ENCODE results near the gene PANK2. TPM values are rescaled to one million over a fixed set of nuclear protein-coding genes. Genes with fewer than 3 reads are reported as not detected.

PANK2 gene
- total and polyA plus RNA-seq, 4 donors = 24.6 to 46.2 (median 34.4) TPM

DNA sequence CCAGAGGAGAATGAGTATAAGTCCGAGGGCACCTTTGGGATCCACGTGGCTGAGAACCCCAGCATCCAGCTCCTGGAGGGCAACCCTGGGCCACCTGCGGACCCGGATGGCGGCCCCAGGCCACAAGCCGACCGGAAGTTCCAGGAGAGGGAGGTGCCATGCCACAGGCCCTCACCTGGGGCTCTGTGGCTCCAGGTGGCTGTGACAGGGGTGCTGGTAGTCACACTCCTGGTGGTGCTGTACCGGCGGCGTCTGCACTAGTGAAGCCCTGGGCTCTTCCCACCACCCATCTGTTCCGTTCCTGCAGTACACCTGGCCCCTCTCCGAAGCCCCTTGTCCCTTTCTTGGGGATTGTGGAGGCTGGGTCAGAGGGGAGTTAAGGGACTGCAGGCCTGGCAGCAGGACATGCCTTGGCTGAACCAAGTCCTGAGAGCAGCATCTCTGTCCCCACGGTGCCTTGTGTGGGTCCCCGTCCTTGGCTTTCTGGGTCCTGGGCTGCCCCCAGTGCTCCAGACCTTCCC lies 23.2 kb upstream of the PANK2 start:
- peaks cover 22 to 62% (median 46%) of the 10 kb centered on the region in 4 donors for H3K36me3 ChIP-seq (ENCODE audit: control insufficient read depth in 4 of 4, insufficient read depth in 4 of 4, low read length in 4 of 4)
- TF ChIP-seq, protein P1, sequence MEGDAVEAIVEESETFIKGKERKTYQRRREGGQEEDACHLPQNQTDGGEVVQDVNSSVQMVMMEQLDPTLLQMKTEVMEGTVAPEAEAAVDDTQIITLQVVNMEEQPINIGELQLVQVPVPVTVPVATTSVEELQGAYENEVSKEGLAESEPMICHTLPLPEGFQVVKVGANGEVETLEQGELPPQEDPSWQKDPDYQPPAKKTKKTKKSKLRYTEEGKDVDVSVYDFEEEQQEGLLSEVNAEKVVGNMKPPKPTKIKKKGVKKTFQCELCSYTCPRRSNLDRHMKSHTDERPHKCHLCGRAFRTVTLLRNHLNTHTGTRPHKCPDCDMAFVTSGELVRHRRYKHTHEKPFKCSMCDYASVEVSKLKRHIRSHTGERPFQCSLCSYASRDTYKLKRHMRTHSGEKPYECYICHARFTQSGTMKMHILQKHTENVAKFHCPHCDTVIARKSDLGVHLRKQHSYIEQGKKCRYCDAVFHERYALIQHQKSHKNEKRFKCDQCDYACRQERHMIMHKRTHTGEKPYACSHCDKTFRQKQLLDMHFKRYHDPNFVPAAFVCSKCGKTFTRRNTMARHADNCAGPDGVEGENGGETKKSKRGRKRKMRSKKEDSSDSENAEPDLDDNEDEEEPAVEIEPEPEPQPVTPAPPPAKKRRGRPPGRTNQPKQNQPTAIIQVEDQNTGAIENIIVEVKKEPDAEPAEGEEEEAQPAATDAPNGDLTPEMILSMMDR (IDR thresholded peaks at IDR 0.05; ENCODE audit: control extremely low read depth, extremely low read depth) = no peak
- 95% methylated on average over 14 of the region's 14 CpGs for WGBS, 2 donors
- no peak for DNase-seq
- no peak overlapping the region for H3K4me3 ChIP-seq
- no peaks in the 10 kb centered on the region for H3K27me3 ChIP-seq (ENCODE audit: control insufficient read depth in 3 of 3, insufficient read depth in 3 of 3, low read length in 2 of 3)
- no peak overlapping the region for H3K9ac ChIP-seq (ENCODE audit: insufficient read depth in 1 of 2, low read length in 2 of 2)
- no peak for ATAC-seq (ENCODE audit: insufficient read depth, low FRiP score)
- no peaks in the 10 kb centered on the region for H3K9me3 ChIP-seq (ENCODE audit: control insufficient read depth in 4 of 4, insufficient read depth in 3 of 4, low read length in 3 of 4)
- H3K4me1 ChIP-seq (ENCODE audit: control insufficient read depth in 5 of 5, insufficient read depth in 5 of 5, low read length in 5 of 5) = peaks cover 0 to 4% (median 0%) of the 10 kb centered on the region in 5 donors
- H3K27ac ChIP-seq (ENCODE audit: low read depth in 1 of 2, low read length in 1 of 2) = no peak overlapping the region

DNA sequence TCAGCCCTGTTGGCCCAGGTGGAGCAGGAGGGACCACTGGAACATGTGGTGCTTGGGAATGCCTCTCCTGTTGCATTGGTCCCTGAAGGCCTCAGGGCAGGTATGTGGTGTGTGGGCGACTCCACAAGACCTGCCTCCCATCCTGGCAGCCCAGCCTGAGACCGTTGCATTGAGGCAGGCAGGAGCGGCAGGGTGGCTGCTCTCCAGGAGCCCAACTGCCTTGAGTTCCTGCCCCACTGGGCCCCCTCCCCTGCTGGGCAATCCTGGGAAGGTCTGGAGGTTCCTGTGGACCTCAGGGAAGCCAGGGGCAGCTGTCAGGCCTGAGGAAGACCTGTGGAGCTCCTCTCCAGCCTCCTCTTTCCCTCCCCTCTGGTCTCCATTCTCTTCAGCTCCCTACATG lies 22.7 kb upstream of the PANK2 start:
- Histone ChIP-seq H3K9me3 (ENCODE audit: control insufficient read depth in 4 of 4, insufficient read depth in 3 of 4, low read length in 3 of 4) (no peaks in the 10 kb centered on the region), H3K4me3 (no peak overlapping the region), H3K36me3 (ENCODE audit: control insufficient read depth in 4 of 4, insufficient read depth in 4 of 4, low read length in 4 of 4) (peaks cover 22 to 61% (median 44%) of the 10 kb centered on the region in 4 donors), H3K9ac (ENCODE audit: insufficient read depth in 1 of 2, low read length in 2 of 2) (no peak overlapping the region), H3K27ac (ENCODE audit: low read depth in 1 of 2, low read length in 1 of 2) (no peak overlapping the region), H3K27me3 (ENCODE audit: control insufficient read depth in 3 of 3, insufficient read depth in 3 of 3, low read length in 2 of 3) (no peaks in the 10 kb centered on the region), H3K4me1 (ENCODE audit: control insufficient read depth in 5 of 5, insufficient read depth in 5 of 5, low read length in 5 of 5) (peaks cover 0 to 4% (median 0%) of the 10 kb centered on the region in 5 donors)
- no peak for ATAC-seq (ENCODE audit: insufficient read depth, low FRiP score)
- TF ChIP-seq, protein P1 (IDR thresholded peaks at IDR 0.05; ENCODE audit: control extremely low read depth, extremely low read depth) = no peak
- WGBS, 2 donors = 84% methylated on average over 3 of the region's 3 CpGs
- DNase-seq = no peak

DNA sequence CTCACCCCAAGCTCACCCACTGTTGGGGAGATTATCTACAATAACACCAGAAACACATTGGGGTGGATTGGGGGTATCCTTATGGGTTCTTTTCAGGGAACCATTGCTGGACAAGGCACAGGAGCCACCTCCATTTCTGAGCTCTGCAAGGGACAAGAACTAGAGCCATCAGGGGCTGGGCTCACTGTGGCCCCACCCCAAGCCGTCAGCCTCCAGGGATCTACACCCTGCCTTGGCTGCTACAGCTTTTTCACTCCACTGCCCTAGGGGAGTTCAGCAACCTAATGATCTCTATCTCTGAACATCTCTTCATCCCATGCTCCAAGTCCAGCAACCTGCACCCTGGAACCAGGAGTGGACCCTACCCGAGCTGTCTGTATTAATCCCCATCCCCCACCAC lies 21.4 kb upstream of the PANK2 start:
- peaks cover 17 to 57% (median 33%) of the 10 kb centered on the region in 4 donors for H3K36me3 ChIP-seq (ENCODE audit: control insufficient read depth in 4 of 4, insufficient read depth in 4 of 4, low read length in 4 of 4)
- TF ChIP-seq, protein P1 (IDR thresholded peaks at IDR 0.05; ENCODE audit: control extremely low read depth, extremely low read depth) = no peak
- no peaks in the 10 kb centered on the region for H3K9me3 ChIP-seq (ENCODE audit: control insufficient read depth in 4 of 4, insufficient read depth in 3 of 4, low read length in 3 of 4)
- no peak for DNase-seq
- no peak overlapping the region for H3K27ac ChIP-seq (ENCODE audit: low read depth in 1 of 2, low read length in 1 of 2)
- 72 to 81% methylated on average over 2 of the region's 2 CpGs for WGBS, 2 donors
- no peak overlapping the region for H3K9ac ChIP-seq (ENCODE audit: insufficient read depth in 1 of 2, low read length in 2 of 2)
- H3K4me3 ChIP-seq = no peak overlapping the region
- no peak for ATAC-seq (ENCODE audit: insufficient read depth, low FRiP score)
- H3K27me3 ChIP-seq (ENCODE audit: control insufficient read depth in 3 of 3, insufficient read depth in 3 of 3, low read length in 2 of 3) = no peaks in the 10 kb centered on the region
- peaks cover 0 to 4% (median 0%) of the 10 kb centered on the region in 5 donors for H3K4me1 ChIP-seq (ENCODE audit: control insufficient read depth in 5 of 5, insufficient read depth in 5 of 5, low read length in 5 of 5)
